HL-60 (cell line): ENCODE results near the gene EARS2.

ENCODE experiments used
- CTCF ChIP-seq: IDR thresholded peaks from one replicate; pipeline ENCODE4 v1.5.1; 2011; ENCODE audit warnings: low read length, control low read depth, inconsistent platforms; ENCODE audit not compliant: insufficient read depth
- GABPA ChIP-seq: IDR thresholded peaks from 2 replicates; pipeline ENCODE4 v1.6.1; 2012; ENCODE audit warnings: low read depth
- POLR2AphosphoS5 ChIP-seq: IDR thresholded peaks from 2 replicates; pipeline ENCODE4 v1.6.1; 2012; ENCODE audit warnings: low read depth

GRCh38 chr16:23485841-23486240 is 71.3 kb downstream of the EARS2 start:
- TF ChIP-seq CTCF = no peak
- no peak for TF ChIP-seq GABPA
- TF ChIP-seq POLR2AphosphoS5 = no peak
